HEK293 (cell line): ENCODE data around the gene C11orf71.

Experiments used
- CTCF ChIA-PET: fragments of 350-600 bp; formaldehyde crosslinking; extraction: SDS; loops from one replicate; lab custom pipeline; 2021; ENCODE audit warnings: antibody characterized with exemption; lab: Yijun Ruan, JAX
- POLR2A ChIA-PET: fragments of 300-600 bp; formaldehyde crosslinking; extraction: SDS; loops from one replicate; lab custom pipeline; 2020; ENCODE audit warnings: antibody characterized with exemption, inconsistent platforms; lab: Yijun Ruan, JAX
- H3K27ac ChIP-seq: fragments of 200-500 bp; sonication (Bioruptor generic); 2 replicates; pipeline ENCODE4 v1.5.1; 2014; ENCODE audit warnings: low read depth, low read length, control low read depth, inconsistent platforms; ENCODE audit errors: extremely low read depth
- H3K36me3 ChIP-seq, 2 experiments: fragments of 200-500 bp in 1 of 2; sonication (Bioruptor generic) in 1 of 2; 1 replicate in 1 of 2; 2 replicates in 1 of 2; pipeline ENCODE4 v1.5.1; 2014 to 2017; ENCODE audit warnings: inconsistent platforms in 2 of 2, low read length in 2 of 2; ENCODE audit not compliant: control insufficient read depth in 2 of 2, insufficient read depth in 1 of 2
- H3K4me1 ChIP-seq: fragments of 200-500 bp; sonication (Bioruptor generic); 2 replicates; pipeline ENCODE4 v1.5.1; 2014; ENCODE audit warnings: mild to moderate bottlenecking, low read length, inconsistent platforms; ENCODE audit not compliant: control insufficient read depth, insufficient read depth
- H3K4me3 ChIP-seq: 2 replicates; pipeline ENCODE4 v1.5.1; 2011; ENCODE audit warnings: low read depth, mild to moderate bottlenecking, control low read depth, low read length, moderate library complexity
- H3K9me3 ChIP-seq: fragments of 200-500 bp; sonication (Bioruptor generic); 2 replicates; pipeline ENCODE4 v1.5.1; 2014; ENCODE audit warnings: low read depth, low read length, inconsistent platforms; ENCODE audit not compliant: control insufficient read depth, insufficient read depth
- ELK4 ChIP-seq: IDR thresholded peaks from 2 replicates; pipeline ENCODE4 v1.6.1; 2011; ENCODE audit warnings: mild to moderate bottlenecking, low read depth, low read length, borderline replicate concordance
- MEIS1 ChIP-seq: sonication (generic); formaldehyde crosslinking; IDR thresholded peaks from 2 replicates; pipeline ENCODE4 v1.8.1; 2022; ENCODE audit warnings: missing genetic modification reagents, mild to moderate bottlenecking, borderline replicate concordance
- PRDM2 ChIP-seq: fragments of 450-650 bp; formaldehyde crosslinking; IDR thresholded peaks from 2 replicates; pipeline ENCODE4 v1.5.1; 2016; ENCODE audit warnings: missing biosample characterization, missing genetic modification characterization, borderline replicate concordance
- PRDM4 ChIP-seq: fragments of 450-650 bp; formaldehyde crosslinking; IDR thresholded peaks from 2 replicates; pipeline ENCODE4 v1.5.1; 2017; ENCODE audit warnings: missing biosample characterization, missing genetic modification characterization
- REPIN1 ChIP-seq: fragments of 450-650 bp; formaldehyde crosslinking; IDR thresholded peaks from 2 replicates; pipeline ENCODE4 v1.5.1; 2017; ENCODE audit warnings: missing biosample characterization, missing genetic modification characterization, low read depth
- SCRT2 ChIP-seq: fragments of 450-650 bp; formaldehyde crosslinking; IDR thresholded peaks from 2 replicates; pipeline ENCODE4 v1.5.1; 2016; ENCODE audit warnings: missing biosample characterization, missing genetic modification characterization
- SP7 ChIP-seq: fragments of 450-650 bp; formaldehyde crosslinking; IDR thresholded peaks from 2 replicates; pipeline ENCODE4 v1.5.1; 2016; ENCODE audit warnings: missing biosample characterization, missing genetic modification characterization
- ZBTB20 ChIP-seq: fragments of 450-650 bp; formaldehyde crosslinking; IDR thresholded peaks from 2 replicates; pipeline ENCODE4 v1.5.1; 2016; ENCODE audit warnings: missing biosample characterization, missing genetic modification characterization
- ZBTB6 ChIP-seq: fragments of 450-650 bp; formaldehyde crosslinking; IDR thresholded peaks from 2 replicates; pipeline ENCODE4 v1.5.1; 2017; ENCODE audit warnings: missing biosample characterization, missing genetic modification characterization
- ZEB2 ChIP-seq: fragments of 450-650 bp; formaldehyde crosslinking; IDR thresholded peaks from 2 replicates; pipeline ENCODE4 v1.5.1; 2016; ENCODE audit warnings: missing biosample characterization, missing genetic modification characterization
- ZFP37 ChIP-seq: fragments of 450-650 bp; formaldehyde crosslinking; IDR thresholded peaks from 2 replicates; pipeline ENCODE4 v1.5.1; 2016; ENCODE audit warnings: missing biosample characterization, missing genetic modification characterization
- ZFP41 ChIP-seq: fragments of 450-650 bp; formaldehyde crosslinking; IDR thresholded peaks from 2 replicates; pipeline ENCODE4 v1.5.1; 2016; ENCODE audit warnings: missing biosample characterization, missing genetic modification characterization, borderline replicate concordance
- ZIC2 ChIP-seq: fragments of 450-650 bp; formaldehyde crosslinking; IDR thresholded peaks from 2 replicates; pipeline ENCODE4 v1.5.1; 2016; ENCODE audit warnings: missing biosample characterization, missing genetic modification characterization
- ZNF133 ChIP-seq: fragments of 450-650 bp; formaldehyde crosslinking; IDR thresholded peaks from 2 replicates; pipeline ENCODE4 v1.5.1; 2016; ENCODE audit warnings: missing biosample characterization, missing genetic modification characterization
- ZNF140 ChIP-seq: fragments of 450-650 bp; formaldehyde crosslinking; IDR thresholded peaks from 2 replicates; pipeline ENCODE4 v1.5.1; 2016; ENCODE audit warnings: missing biosample characterization, missing genetic modification characterization
- ZNF221 ChIP-seq: fragments of 450-650 bp; formaldehyde crosslinking; IDR thresholded peaks from 2 replicates; pipeline ENCODE4 v1.5.1; 2017; ENCODE audit warnings: missing biosample characterization, missing genetic modification characterization, borderline replicate concordance
- ZNF341 ChIP-seq: fragments of 450-650 bp; formaldehyde crosslinking; IDR thresholded peaks from 2 replicates; pipeline ENCODE4; 2016; ENCODE audit warnings: low read depth, missing biosample characterization, missing genetic modification characterization
- ZNF350 ChIP-seq: fragments of 450-650 bp; formaldehyde crosslinking; IDR thresholded peaks from 2 replicates; pipeline ENCODE4 v1.5.0; 2017; ENCODE audit warnings: missing biosample characterization, mild to moderate bottlenecking, missing genetic modification characterization
- ZNF404 ChIP-seq: fragments of 450-650 bp; formaldehyde crosslinking; IDR thresholded peaks from 2 replicates; pipeline ENCODE4 v1.5.1; 2017; ENCODE audit warnings: missing biosample characterization, missing genetic modification characterization
- ZNF513 ChIP-seq: fragments of 450-650 bp; IDR thresholded peaks from 2 replicates; pipeline ENCODE4 v1.5.1; 2018; ENCODE audit warnings: missing biosample characterization, missing genetic modification characterization
- ZNF596 ChIP-seq: fragments of 450-650 bp; IDR thresholded peaks from 2 replicates; pipeline ENCODE4 v1.5.0; 2018; ENCODE audit warnings: missing biosample characterization, mild to moderate bottlenecking, missing genetic modification characterization, moderate library complexity
- ZNF600 ChIP-seq: fragments of 450-650 bp; formaldehyde crosslinking; IDR thresholded peaks from 2 replicates; pipeline ENCODE4 v1.5.1; 2016; ENCODE audit warnings: missing biosample characterization, missing genetic modification characterization
- ZNF664 ChIP-seq: fragments of 450-650 bp; formaldehyde crosslinking; IDR thresholded peaks from 2 replicates; pipeline ENCODE4 v1.5.1; 2016; ENCODE audit warnings: missing biosample characterization, missing genetic modification characterization
- ZNF777 ChIP-seq: fragments of 450-650 bp; formaldehyde crosslinking; IDR thresholded peaks from 2 replicates; pipeline ENCODE4 v1.5.1; 2017; ENCODE audit warnings: missing biosample characterization, missing genetic modification characterization, borderline replicate concordance
- ZSCAN23 ChIP-seq: fragments of 450-650 bp; formaldehyde crosslinking; IDR thresholded peaks from 2 replicates; pipeline ENCODE4 v1.5.1; 2016; ENCODE audit warnings: missing biosample characterization, missing genetic modification characterization
- ZSCAN30 ChIP-seq: fragments of 450-650 bp; IDR thresholded peaks from 2 replicates; pipeline ENCODE4 v1.5.1; 2018; ENCODE audit warnings: missing biosample characterization, mild to moderate bottlenecking, missing genetic modification characterization, moderate library complexity

The C11orf71 gene

GRCh38 chr11:114400216-114400914, at the start of gene C11orf71, which contains the start of gene RBM7:
C11orf71 (minus strand) TSS chr11:114400511; CDS start chr11:114400331, 180 bp downstream.
RBM7 (plus strand) TSS chr11:114400666; CDS start chr11:114400672, 6 bp downstream.
- no peaks in the 10 kb centered on the region for H3K9me3 ChIP-seq
- POLR2A ChIA-PET = interaction anchor here (1.0 kb wide), 2 partner anchors 39 to 49 kb away, joined by 3 read pairs; partner anchors contain the start of gene REXO2
- peak within 1 kb of the TSS; percentile 93 for H3K27ac ChIP-seq
- H3K36me3 ChIP-seq = peaks cover 0 to 24% of the 10 kb centered on the region in 2 experiments; a peak in 1 of 3 replicates
- peak within 1 kb of the TSS; percentile 68 for H3K4me3 ChIP-seq
- no peaks in the 10 kb centered on the region; the same call in 1 of the 2 replicates for H3K4me1 ChIP-seq
- CTCF ChIA-PET = no interaction called here
- TF ChIP-seq ZBTB6 (no peak), ZNF513 (tag by site-specific recombination) (no peak), ZNF133 (tag by site-specific recombination) (no peak), ZSCAN23 (tag by site-specific recombination) (0 out of 2 replicates have a peak, but pooled peaks have one; percentile 52), PRDM2 (no peak), ZNF221 (tag by site-specific recombination) (no peak), ZNF596 (tag by site-specific recombination) (no peak), ZSCAN30 (tag by site-specific recombination) (peak; percentile 89), REPIN1 (no peak), PRDM4 (tag by site-specific recombination) (peak; percentile 58), SP7 (peak; percentile 77), ZIC2 (tag by site-specific recombination) (peak; percentile 48), ZNF341 (tag by site-specific recombination) (peak; percentile 92), ZNF664 (tag by site-specific recombination) (no peak), ZFP41 (no peak), ZNF600 (peak; percentile 95), ZBTB20 (tag by site-specific recombination) (peak; percentile 68; the same call in 1 of the 2 replicates), ZFP37 (tag by site-specific recombination) (peak; percentile 87; the same call in 1 of the 2 replicates), MEIS1 (CRISPR knock-in tag) (no peak), ZNF777 (tag by site-specific recombination) (peak; percentile 98), ZEB2 (tag by site-specific recombination) (peak; percentile 30; the same call in 1 of the 2 replicates), ELK4 (no peak), ZNF350 (no peak), SCRT2 (tag by site-specific recombination) (no peak), ZNF404 (tag by site-specific recombination) (no peak), ZNF140 (tag by site-specific recombination) (no peak)
